ENCODE measurements around the gene SHPK. TPM values are rescaled to one million over a fixed set of nuclear protein-coding genes. Genes with fewer than 3 reads are reported as not detected.

SHPK gene
- total and polyA plus RNA-seq, 8 donors, result 7.4 to 10.5 (median 8.8) TPM

DNA sequence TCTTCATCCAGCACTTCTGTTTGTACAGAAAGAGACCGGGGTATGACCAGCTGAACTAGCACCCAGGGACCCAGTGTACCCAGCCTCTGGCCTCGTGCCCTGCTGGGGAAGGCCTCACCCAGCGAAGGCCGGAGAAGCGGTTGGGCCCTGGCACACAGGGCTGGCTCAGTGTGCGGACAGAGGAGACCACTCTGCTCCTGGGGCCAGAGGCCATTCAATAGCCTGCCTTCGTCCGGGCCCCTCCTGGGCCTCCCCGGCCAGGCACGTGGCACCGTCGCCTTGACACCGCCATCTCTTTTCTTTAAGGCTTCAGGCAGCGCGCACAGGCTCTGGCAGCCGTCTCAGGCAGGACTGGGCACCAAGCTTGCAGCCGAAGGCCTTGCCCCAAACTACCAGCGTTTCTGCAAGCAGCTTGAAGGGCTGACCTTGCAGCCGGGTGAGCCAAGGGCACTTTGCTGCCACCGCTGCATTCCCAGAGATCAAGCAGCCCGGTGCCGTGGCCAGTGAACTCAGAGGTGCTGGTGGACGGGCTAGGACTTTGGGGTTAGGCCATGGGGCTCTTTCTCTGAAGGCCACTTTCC lies 24.4 kb upstream of the SHPK start:
- no peak overlapping the region for H3K4me3 ChIP-seq
- no peak for DNase-seq
- no peaks in the 10 kb centered on the region for H3K9me3 ChIP-seq
- no peak for FAIRE-seq
- peaks cover 0 to 3% (median 0%) of the 10 kb centered on the region in 3 donors for H3K4me1 ChIP-seq
- peaks cover 0 to 14% (median 0%) of the 10 kb centered on the region in 3 donors for H3K36me3 ChIP-seq
- WGBS, 2 donors, result 80 to 84% methylated on average over 23 of the region's 23 CpGs
- TF ChIP-seq CTCF (IDR thresholded peaks at IDR 0.05), result no peak
- ATAC-seq, result peak in 3 of 4 donors; percentile 10 to 35 (median 23)
- H3K27me3 ChIP-seq, result no peaks in the 10 kb centered on the region
- intact Hi-C loops (cut with DNase I), result no loop called here
- H3K27ac ChIP-seq, result peak overlapping the region in 1 of 4 donors; percentile 55

DNA sequence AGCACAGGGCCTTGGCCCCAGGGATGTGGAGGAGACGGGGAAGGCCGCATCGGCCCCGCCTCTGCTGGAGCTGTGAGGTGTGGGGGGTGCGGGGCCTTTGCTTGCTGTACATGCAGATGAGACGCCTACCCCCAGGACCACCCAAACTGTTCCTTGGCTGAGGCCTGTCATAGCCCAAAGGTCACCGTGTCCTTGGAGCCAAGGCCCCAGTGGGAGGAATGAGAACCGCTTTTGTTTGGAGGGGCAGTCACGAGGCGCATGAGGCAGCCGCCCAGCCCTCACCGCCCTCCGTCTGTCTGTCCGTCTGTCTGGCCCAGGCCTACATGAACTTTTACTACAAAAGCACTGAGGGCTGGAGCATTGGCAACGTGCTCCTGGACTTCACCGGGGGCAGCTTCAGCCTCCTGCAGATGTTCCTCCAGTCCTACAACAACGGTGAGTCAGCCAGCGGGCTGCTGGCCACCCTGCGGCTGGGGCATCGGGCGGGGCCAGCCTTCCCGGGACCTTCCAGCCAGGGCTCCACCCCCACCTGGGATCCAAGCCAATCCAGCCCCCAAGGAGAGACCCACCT lies 23.6 kb upstream of the SHPK start:
- Histone ChIP-seq H3K27ac (peak overlapping the region in 3 of 4 donors; percentile 3 to 55 (median 12)), H3K4me1 (peaks cover 0 to 3% (median 0%) of the 10 kb centered on the region in 3 donors), H3K36me3 (peaks cover 0 to 13% (median 0%) of the 10 kb centered on the region in 3 donors), H3K9me3 (no peaks in the 10 kb centered on the region), H3K27me3 (no peaks in the 10 kb centered on the region), H3K4me3 (no peak overlapping the region)
- TF ChIP-seq CTCF (IDR thresholded peaks at IDR 0.05), result no peak
- intact Hi-C loops (cut with DNase I), result no loop called here
- DNase-seq (peak in 4 of 6 donors; percentile 25 to 82 (median 58)), ATAC-seq (peak; percentile 22 to 66 (median 62)), FAIRE-seq (no peak)
- WGBS, 2 donors, result 67 to 85% methylated on average over 22 of the region's 22 CpGs

GRCh38 chr17:3658784-3659449 lies 22.9 kb upstream of the SHPK start:
- intact Hi-C loops (cut with DNase I), result no loop called here
- DNase-seq, result peak in 1 of 6 donors; percentile 69
- no peaks in the 10 kb centered on the region for H3K9me3 ChIP-seq
- no peak for TF ChIP-seq CTCF (IDR thresholded peaks at IDR 0.05)
- H3K27me3 ChIP-seq, result no peaks in the 10 kb centered on the region
- peaks cover 0 to 6% (median 0%) of the 10 kb centered on the region in 3 donors for H3K36me3 ChIP-seq
- no peak for ATAC-seq
- 84 to 85% methylated on average over 22 of the region's 22 CpGs for WGBS, 2 donors
- peak overlapping the region in 3 of 4 donors; percentile 3 to 55 (median 12) for H3K27ac ChIP-seq
- no peak overlapping the region for H3K4me3 ChIP-seq
- no peak for FAIRE-seq
- peaks cover 0 to 3% (median 0%) of the 10 kb centered on the region in 3 donors for H3K4me1 ChIP-seq

- peaks cover 0 to 3% (median 0%) of the 10 kb centered on the region in 3 donors for H3K4me1 ChIP-seq
- H3K4me3 ChIP-seq, result no peak overlapping the region
- TF ChIP-seq CTCF (IDR thresholded peaks at IDR 0.05), result no peak
- no peak overlapping the region for H3K27ac ChIP-seq
- DNase-seq (no peak), ATAC-seq (no peak), FAIRE-seq (no peak)
- intact Hi-C loops (cut with DNase I), result no loop called here
- H3K9me3 ChIP-seq, result no peaks in the 10 kb centered on the region
- 89 to 90% methylated on average over 35 to 42 of the region's 42 CpGs for WGBS, 2 donors
- no peaks in the 10 kb centered on the region for H3K36me3 ChIP-seq
- H3K27me3 ChIP-seq, result no peaks in the 10 kb centered on the region
These were observed 22.1 kb upstream of the SHPK start for GRCh38 chr17:3657874-3658783.

Measured in pancreas (tissue), 10 donors.